Measurements from ENCODE around the gene PPP1R16B. TPM values are rescaled to one million over a fixed set of nuclear protein-coding genes. Genes with fewer than 3 reads are reported as not detected.

PPP1R16B gene
- total RNA-seq, 2 donors from 2014 or later, result 143 to 184 TPM

DNA sequence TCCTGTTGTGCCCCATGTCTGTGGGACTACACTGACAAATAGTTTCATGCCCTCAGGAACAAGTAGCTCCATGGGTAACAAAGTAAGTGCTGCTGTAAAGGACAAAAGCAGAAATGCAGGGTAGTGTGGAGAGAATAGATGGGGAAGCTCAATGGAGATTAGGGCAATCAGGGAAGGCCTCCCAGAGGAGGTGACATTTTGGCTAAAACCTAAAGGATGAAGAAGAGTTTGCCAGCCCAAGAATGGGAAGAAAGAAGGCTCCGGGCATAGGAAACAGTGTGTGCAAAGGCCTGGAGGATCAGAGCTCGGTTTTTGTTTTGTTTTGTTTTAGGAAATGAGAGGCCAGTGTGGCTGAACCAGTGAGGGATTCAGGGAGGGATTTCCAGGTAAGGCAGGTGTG, 77.1 kb downstream of the PPP1R16B start:
- DNase-seq (no peak), ATAC-seq (replicated peaks in 1 of 2) (no peak)
- Mint-ChIP-seq H3K36me3 (ENCODE audit: insufficient read depth in 2 of 2) (peaks cover 1 to 19% of the 10 kb centered on the region in 2 donors), H3K4me1 (ENCODE audit: low read depth) (peaks cover 59% of the 10 kb centered on the region), H3K27ac (peak overlapping the region; percentile 42), H3K9me3 (no peaks in the 10 kb centered on the region), H3K4me3 (peak overlapping the region in 1 of 2 donors; percentile 8), H3K27me3 (ENCODE audit: low read depth) (no peaks in the 10 kb centered on the region)

DNA sequence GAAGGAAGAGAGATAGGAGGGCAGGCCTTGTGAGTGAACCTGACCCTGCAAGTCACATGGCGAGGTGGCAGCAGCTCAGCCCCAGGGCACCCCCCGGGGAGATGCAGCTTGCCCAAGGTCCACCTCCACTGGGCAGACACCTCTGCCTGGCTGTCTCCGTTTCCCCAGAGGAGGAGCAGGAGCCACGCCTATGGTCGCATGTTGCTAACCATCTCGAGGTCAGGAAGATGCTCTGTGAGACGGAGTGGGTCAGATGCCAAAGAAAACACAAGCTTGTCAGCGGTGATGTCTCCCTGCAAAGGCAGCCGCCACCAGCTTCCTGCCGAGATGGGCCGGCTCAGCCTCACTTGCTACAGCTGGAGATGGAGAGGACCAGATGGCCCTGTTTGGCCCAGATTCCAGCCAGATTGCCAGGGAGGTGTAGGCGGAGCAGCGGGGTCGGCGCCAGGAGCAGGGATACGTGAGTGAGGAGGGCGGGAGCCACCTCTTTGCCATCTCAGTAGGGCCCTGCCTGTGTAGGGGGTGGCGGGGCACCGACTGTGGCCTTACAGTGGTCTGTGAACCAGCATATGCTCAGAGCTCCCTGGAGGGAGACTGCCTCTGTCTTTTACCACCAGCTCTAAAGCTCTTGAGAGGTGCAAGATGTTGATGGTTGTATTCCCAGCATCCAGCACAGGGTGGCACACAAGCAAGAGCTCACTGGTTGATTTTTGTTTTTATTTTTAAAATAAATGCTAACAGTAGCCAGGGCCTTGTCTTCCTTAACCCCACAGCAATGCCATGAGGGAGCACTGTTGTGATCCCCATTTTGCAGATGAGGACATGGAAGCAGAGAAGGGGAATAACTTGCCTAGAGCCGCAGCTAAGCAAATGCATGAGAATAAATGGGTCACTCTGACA, 77.8 kb downstream of the PPP1R16B start:
- no peak overlapping the region for H3K4me3 Mint-ChIP-seq
- peaks cover 0 to 17% of the 10 kb centered on the region in 2 donors for H3K36me3 Mint-ChIP-seq (ENCODE audit: insufficient read depth in 2 of 2)
- H3K4me1 Mint-ChIP-seq (ENCODE audit: low read depth), result peaks cover 57% of the 10 kb centered on the region
- H3K27ac Mint-ChIP-seq, result peak overlapping the region; percentile 42
- no peaks in the 10 kb centered on the region for H3K9me3 Mint-ChIP-seq
- DNase-seq (no peak), ATAC-seq (replicated peaks in 1 of 2) (peak; percentile 13 to 23)
- no peaks in the 10 kb centered on the region for H3K27me3 Mint-ChIP-seq (ENCODE audit: low read depth)

DNA sequence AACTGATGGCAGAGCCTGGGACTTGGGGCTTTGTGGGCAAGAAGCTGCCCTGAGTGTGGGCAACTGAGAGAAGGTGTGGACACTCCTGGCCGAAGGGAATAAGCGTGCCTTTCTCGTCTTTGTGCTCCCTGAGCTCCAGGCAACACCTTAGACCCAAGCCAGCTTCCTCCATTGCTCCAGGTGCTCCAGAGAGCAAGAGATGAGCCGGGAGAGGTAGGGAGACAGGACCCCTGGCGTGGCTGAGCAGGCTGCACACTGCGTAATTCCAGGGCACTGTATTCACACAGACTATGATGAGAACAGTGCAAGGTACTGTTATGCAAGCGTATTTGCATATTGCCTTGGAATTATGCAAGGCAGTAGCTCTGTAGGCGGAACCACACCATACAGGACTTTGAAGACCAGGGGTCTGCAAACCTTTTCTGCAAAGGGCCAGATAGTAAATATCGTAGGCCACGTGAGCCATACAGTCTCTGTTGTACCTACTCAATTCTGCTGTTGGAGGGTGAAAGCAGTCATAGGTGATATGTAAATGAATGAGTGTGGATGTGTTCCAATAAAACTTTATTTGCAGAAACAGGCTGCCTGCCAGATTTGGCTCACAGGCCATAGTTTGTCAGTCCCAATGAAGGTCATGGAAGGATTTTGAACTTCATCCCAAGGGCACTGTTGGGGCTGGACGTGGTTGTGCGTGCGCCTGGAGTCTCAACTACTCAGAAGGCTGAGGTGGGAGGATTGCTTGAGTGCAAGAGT, 78.7 kb downstream of the PPP1R16B start:
- Mint-ChIP-seq H3K4me3 (no peak overlapping the region), H3K4me1 (ENCODE audit: low read depth) (peaks cover 54% of the 10 kb centered on the region), H3K27ac (peak overlapping the region; percentile 30), H3K9me3 (no peaks in the 10 kb centered on the region), H3K36me3 (ENCODE audit: insufficient read depth in 2 of 2) (peaks cover 0 to 16% of the 10 kb centered on the region in 2 donors), H3K27me3 (ENCODE audit: low read depth) (no peaks in the 10 kb centered on the region)
- DNase-seq (no peak), ATAC-seq (replicated peaks in 1 of 2) (no peak)

DNA sequence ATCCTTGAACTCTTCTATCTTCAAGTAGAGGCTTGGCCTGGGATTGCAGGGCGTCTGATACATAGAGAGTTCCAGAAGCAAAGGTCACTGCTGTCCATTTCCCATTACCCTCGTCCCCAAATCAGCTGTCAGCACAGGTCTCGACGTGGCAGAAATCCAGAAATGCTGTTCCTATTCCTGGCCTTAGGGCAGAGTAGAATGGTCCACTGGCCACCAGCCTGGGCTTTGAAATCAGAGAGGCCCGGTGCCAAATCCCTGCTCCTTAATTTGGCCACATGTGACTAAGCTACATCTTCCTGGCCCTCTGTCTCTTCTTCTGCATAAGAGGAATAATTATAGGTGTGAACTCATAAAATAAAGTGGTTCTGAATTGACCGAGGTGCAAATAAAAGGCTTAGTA, 79.9 kb downstream of the PPP1R16B start:
- Mint-ChIP-seq H3K9me3 (no peaks in the 10 kb centered on the region), H3K4me3 (no peak overlapping the region), H3K27me3 (ENCODE audit: low read depth) (no peaks in the 10 kb centered on the region), H3K36me3 (ENCODE audit: insufficient read depth in 2 of 2) (peaks cover 0 to 11% of the 10 kb centered on the region in 2 donors), H3K4me1 (ENCODE audit: low read depth) (peaks cover 58% of the 10 kb centered on the region), H3K27ac (no peak overlapping the region)
- ATAC-seq (replicated peaks in 1 of 2), result no peak
- DNase-seq, result no peak

DNA sequence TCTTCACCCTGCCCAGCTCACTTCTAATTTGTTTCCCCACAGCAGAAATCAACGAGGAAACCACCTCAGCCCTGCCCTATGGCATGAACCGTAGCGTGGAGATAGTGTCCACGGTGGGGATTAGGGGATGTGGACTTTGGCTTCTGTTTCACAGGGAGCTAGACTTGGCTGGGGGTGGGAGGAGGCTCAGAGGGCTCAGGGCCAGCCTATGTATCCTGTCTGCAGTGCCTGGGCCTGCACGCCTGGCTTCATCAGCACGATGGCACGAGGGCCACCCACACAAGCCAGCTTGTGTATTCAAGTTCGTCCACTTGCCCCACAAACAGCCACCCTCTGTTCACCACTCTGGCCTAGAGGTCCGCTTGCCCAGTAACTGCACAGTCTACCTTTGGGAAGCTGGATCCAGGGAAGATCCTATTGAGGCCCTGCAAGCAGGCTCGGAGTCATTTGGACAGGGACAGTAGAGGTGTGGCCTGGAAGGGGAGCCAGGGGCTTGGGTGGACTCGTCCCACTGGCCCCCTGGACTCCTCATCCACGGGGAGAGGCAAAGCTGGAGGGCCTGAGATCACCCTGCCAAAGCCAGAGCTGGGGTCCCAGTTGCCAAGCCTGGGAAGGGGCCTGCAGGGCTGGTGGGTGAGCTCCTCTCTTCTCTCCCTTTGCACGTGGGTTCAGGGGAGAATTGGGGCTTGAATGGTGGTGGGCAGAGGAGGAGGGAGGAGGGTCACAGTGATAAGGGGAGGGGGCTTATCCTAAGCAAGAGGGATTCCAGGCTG, 82.7 kb downstream of the PPP1R16B start:
- DNase-seq (no peak), ATAC-seq (replicated peaks in 1 of 2) (no peak)
- H3K36me3 Mint-ChIP-seq (ENCODE audit: insufficient read depth in 2 of 2), result peaks cover 0 to 7% of the 10 kb centered on the region in 2 donors
- peak overlapping the region in 1 of 2 donors; percentile 25 for H3K4me3 Mint-ChIP-seq
- H3K9me3 Mint-ChIP-seq, result no peaks in the 10 kb centered on the region
- H3K27me3 Mint-ChIP-seq (ENCODE audit: low read depth), result no peaks in the 10 kb centered on the region
- peak overlapping the region; percentile 64 for H3K27ac Mint-ChIP-seq
- peaks cover 55% of the 10 kb centered on the region for H3K4me1 Mint-ChIP-seq (ENCODE audit: low read depth)

DNA sequence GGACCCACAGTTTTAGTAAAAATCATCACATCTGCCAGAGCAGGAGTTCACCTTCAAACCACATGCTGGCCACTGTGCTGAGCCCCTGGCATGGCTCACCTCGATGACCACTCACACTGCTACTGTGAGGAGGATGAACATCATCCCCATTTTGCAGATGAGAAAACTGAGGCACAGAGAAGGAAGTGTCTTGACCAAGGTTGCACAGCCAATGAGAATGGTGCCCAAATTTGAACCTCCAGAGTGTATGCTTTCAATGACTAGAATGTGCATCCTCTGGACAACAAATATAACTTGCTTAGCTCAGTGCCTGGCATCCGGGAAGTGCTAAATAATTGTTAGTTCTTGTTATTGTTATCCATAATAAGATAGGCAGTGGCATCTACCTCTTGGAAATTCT, 83.6 kb downstream of the PPP1R16B start:
- Mint-ChIP-seq H3K36me3 (ENCODE audit: insufficient read depth in 2 of 2) (peaks cover 0 to 4% of the 10 kb centered on the region in 2 donors), H3K9me3 (no peaks in the 10 kb centered on the region), H3K27ac (no peak overlapping the region), H3K4me1 (ENCODE audit: low read depth) (peaks cover 62% of the 10 kb centered on the region), H3K27me3 (ENCODE audit: low read depth) (no peaks in the 10 kb centered on the region), H3K4me3 (no peak overlapping the region)
- no peak for ATAC-seq (replicated peaks in 1 of 2)
- no peak for DNase-seq

DNA sequence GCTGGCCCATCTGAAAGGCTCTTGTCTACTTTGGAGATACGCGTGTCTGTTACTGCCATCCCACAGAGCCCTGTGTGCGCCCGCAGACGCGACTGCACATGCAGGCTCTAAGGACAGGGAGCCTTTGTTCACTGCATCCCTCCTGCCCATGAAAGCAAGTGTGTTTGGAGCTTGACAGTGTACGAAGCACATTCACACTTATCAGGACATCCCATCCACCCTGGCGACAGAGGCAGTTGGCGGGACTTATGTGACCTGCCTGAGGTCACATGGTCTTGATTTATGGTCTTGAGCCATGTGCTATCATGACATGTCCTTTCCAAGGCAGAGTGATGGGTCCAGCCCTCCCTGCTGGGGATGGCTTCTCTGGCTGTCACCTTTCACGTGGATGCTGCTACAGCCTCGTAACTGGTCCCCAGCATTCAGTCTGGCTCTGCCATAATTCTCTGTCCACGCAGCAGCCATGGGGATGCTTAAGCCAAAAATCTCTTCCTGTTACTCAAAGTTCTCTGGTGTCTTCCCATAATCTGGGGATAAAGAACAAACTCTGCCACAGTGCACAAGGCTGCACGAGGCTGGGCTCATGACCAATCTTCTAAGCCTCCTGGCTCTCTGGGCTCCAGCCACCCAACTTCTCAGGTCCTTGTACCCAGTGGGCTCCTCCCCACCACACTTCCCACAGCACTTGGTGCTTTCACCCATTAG, 84.4 kb downstream of the PPP1R16B start:
- DNase-seq (no peak), ATAC-seq (replicated peaks in 1 of 2) (no peak)
- Mint-ChIP-seq H3K36me3 (ENCODE audit: insufficient read depth in 2 of 2) (peaks cover 2 to 11% of the 10 kb centered on the region in 2 donors), H3K4me3 (peak overlapping the region; percentile 9 to 54), H3K27ac (peak overlapping the region; percentile 92), H3K27me3 (ENCODE audit: low read depth) (no peaks in the 10 kb centered on the region), H3K9me3 (no peaks in the 10 kb centered on the region), H3K4me1 (ENCODE audit: low read depth) (peaks cover 71% of the 10 kb centered on the region)

DNA sequence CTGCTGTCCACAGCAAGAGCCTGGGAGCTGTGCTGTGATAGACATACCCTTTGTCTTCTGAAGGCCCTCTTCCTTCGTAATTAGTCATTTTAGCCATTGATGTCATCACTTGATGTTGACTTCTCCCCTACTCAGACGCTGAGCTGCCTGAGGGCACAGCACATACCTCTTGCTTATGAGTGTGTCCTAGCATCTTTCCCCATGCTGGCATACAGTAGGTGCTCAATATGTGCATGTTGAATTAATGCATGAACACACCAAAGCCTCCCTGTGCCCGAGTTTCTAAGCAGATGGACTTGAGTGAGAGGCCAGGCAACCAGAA, 85.0 kb downstream of the PPP1R16B start:
- Mint-ChIP-seq H3K4me1 (ENCODE audit: low read depth) (peaks cover 71% of the 10 kb centered on the region), H3K27ac (peak overlapping the region; percentile 92), H3K9me3 (no peaks in the 10 kb centered on the region), H3K36me3 (ENCODE audit: insufficient read depth in 2 of 2) (peaks cover 2 to 15% of the 10 kb centered on the region in 2 donors), H3K27me3 (ENCODE audit: low read depth) (no peaks in the 10 kb centered on the region), H3K4me3 (peak overlapping the region; percentile 9 to 54)
- DNase-seq (no peak), ATAC-seq (replicated peaks in 1 of 2) (peak; percentile 52 to 64)

DNA sequence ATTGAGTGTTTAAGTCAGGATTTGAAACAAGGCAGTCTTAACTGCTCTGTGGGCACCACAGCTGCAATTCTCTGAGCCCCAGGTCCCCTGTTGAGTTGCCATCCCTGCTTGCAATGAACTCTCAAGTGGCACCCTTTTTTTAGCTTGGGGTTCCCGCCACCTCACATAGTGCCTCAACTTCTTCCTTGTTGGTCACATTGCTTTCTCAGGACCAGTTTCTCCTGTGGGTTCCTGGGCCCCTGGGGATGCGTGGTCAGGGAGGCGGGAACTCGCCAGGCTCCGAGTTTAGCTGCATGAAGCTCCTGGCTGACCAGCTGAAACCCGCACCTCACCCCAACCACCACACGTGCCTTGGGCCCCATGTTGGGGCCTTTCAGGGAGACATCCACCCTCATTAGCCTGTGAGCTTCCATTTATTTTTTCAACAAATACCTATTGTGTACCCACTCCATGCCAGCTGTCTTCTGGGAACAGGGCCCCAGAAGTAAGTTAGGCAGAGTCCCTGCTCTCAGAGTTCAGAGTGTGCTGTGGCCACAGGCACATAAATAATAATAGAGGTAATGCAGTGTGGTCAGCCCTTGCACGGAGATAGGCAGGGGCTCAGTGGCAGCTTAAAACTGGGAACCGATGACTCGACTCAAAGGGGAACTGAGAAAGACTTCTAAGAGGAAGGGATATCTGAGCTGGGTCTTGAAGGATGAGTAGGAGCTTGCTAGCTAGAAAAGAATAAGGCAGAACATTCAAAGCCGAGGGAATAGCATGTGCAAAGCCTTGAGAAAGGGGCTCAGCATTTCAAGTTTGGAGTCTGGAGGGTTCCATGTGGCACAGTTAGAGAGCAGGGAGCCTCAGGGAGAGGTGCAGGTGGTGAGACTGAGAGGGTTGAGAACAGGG, 86.8 kb downstream of the PPP1R16B start:
- DNase-seq (no peak), ATAC-seq (replicated peaks in 1 of 2) (peak; percentile 6 to 12)
- Mint-ChIP-seq H3K27me3 (ENCODE audit: low read depth) (no peaks in the 10 kb centered on the region), H3K4me1 (ENCODE audit: low read depth) (peaks cover 65% of the 10 kb centered on the region), H3K27ac (peak overlapping the region; percentile 81), H3K9me3 (no peaks in the 10 kb centered on the region), H3K4me3 (peak overlapping the region; percentile 5 to 79), H3K36me3 (ENCODE audit: insufficient read depth in 2 of 2) (peaks cover 6 to 22% of the 10 kb centered on the region in 2 donors)

DNA sequence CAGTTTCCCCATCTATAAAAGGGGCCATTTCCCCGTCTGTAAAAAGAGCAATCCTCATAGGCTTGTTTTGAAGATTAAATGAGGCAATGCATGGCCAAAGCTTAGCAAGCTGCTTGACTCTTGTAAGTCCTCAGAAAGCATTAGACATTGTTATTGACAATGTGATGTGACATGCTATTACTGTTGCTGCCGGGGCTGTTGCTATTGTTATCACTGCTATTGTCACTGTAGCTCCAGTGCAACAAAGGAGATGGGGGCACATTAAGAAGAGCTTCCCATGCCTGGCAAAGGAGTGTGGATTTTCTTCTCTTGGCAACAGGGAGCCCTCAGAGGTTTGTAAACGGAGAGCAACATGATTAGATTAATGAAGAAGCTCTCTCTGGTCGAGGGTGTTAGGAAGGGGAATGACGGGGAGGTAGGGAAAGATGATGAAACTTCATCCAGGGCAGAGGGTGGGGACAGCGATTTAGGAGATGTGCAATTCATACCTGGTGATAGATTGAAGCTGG, 87.6 kb downstream of the PPP1R16B start:
- H3K9me3 Mint-ChIP-seq, result no peaks in the 10 kb centered on the region
- DNase-seq (no peak), ATAC-seq (replicated peaks in 1 of 2) (peak in 1 of 2 donors; percentile 7)
- H3K27me3 Mint-ChIP-seq (ENCODE audit: low read depth), result no peaks in the 10 kb centered on the region
- H3K27ac Mint-ChIP-seq, result peak overlapping the region; percentile 81
- H3K36me3 Mint-ChIP-seq (ENCODE audit: insufficient read depth in 2 of 2), result peaks cover 8 to 23% of the 10 kb centered on the region in 2 donors
- peak overlapping the region; percentile 68 to 79 for H3K4me3 Mint-ChIP-seq
- H3K4me1 Mint-ChIP-seq (ENCODE audit: low read depth), result peaks cover 62% of the 10 kb centered on the region

DNA sequence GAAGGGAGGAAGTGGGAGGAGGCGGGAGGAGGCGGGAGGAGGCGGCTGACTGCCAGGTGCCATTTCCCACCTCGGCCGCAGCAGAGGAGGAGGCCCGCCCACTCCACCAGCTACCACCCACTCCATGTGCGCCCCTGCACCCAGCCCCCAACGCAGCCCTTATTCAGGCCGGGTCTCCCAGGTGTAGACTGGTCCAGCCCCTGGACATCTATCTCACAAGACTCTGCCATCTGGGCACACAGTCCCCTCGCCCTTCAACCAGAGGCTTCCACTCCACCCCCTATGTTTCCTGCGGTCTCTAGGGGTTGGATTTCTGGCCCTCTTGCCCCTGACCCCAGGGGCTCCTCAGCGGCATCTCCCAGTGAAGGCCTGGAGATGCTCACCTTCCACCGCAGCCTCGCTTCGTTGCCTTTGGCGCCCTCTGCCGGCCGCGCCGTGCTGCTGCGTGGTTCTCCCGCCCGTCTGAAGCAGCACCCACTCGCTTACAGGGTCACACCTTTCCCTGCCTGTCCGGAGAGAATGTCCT, 88.1 kb downstream of the PPP1R16B start:
- peak overlapping the region; percentile 68 to 79 for H3K4me3 Mint-ChIP-seq
- ATAC-seq (replicated peaks in 1 of 2), result peak; percentile 80 to 81
- peak; percentile 81 to 89 for DNase-seq
- H3K27me3 Mint-ChIP-seq (ENCODE audit: low read depth), result no peaks in the 10 kb centered on the region
- peaks cover 8 to 23% of the 10 kb centered on the region in 2 donors for H3K36me3 Mint-ChIP-seq (ENCODE audit: insufficient read depth in 2 of 2)
- H3K9me3 Mint-ChIP-seq, result no peaks in the 10 kb centered on the region
- peaks cover 58% of the 10 kb centered on the region for H3K4me1 Mint-ChIP-seq (ENCODE audit: low read depth)
- peak overlapping the region; percentile 81 for H3K27ac Mint-ChIP-seq

Data from activated T-cell treated with anti-CD3 and anti-CD28 coated beads, Interleukin-2, amount 50 U/mL, for 72 hours (primary cell).